ENCODE results near the gene GRB7. TPM values are rescaled to one million over a fixed set of nuclear protein-coding genes. Genes with fewer than 3 reads are reported as not detected.

Gene GRB7
- total and polyA plus RNA-seq, 2 donors (not counting 3 experiments of a cell fraction or from before 2014, with no cell fraction given): 0.04 TPM; not detected in 1

DNA sequence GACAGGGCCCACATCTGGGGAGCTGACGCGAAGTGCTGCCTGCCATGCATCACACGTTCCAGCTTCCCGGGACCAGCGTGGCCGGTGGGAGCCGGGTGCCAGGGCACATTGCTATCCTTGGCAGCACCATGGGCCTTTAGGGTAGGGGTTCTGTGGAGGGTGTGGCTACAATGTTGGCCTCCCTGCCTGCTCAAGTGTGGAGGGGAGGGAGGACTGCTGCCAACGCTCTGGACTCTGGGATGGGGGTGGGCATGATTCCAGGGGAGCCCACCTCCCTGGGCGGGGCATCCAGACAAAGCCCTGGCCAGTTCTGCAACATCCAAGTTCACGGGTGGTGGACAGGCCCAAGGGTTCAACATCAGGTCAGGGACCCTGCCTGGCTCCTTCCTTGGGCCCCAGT lies 13.9 kb downstream of the GRB7 start:
- FAIRE-seq: no peak
- POLR2A ChIA-PET: no interaction called here
- dilution Hi-C loops (cut with MboI; ENCODE audit: extremely low pct_ligation_motif_present, low sequenced_read_pairs): no loop called here

More for the DNA sequence above, 13.9 kb downstream of the GRB7 start:
- Histone ChIP-seq H3K9me3 (replicated peaks; ENCODE audit: control insufficient read depth, insufficient read depth, low read length) (no peaks in the 10 kb centered on the region), H3K4me2 (ENCODE audit: insufficient read depth, low read length) (no peak overlapping the region), H3K4me1 (ENCODE audit: control insufficient read depth, extremely low read depth, insufficient read depth, low read length) (peaks cover 9% of the 10 kb centered on the region), H3K9ac (replicated peaks; ENCODE audit: extremely low read depth, insufficient read depth, low read length) (no peak overlapping the region), H3K27me3 (ENCODE audit: control insufficient read depth in 2 of 2, insufficient read depth in 2 of 2, low read length in 2 of 2) (peaks cover 2 to 6% of the 10 kb centered on the region in 2 experiments), H3K79me2 (ENCODE audit: control insufficient read depth, insufficient read depth, low read length) (no peaks in the 10 kb centered on the region), H4K20me1 (replicated peaks; ENCODE audit: control insufficient read depth, extremely low read depth, insufficient read depth, low read length) (no peaks in the 10 kb centered on the region), H3K36me3 (ENCODE audit: control insufficient read depth in 2 of 2, extremely low read depth in 1 of 2, insufficient read depth in 2 of 2, low read length in 2 of 2) (no peaks in the 10 kb centered on the region), H3K27ac (ENCODE audit: insufficient read depth, low read depth, low read length) (no peak overlapping the region), H2AFZ (ENCODE audit: low read depth, low read length) (no peak overlapping the region), H3K9me1 (replicated peaks; ENCODE audit: control insufficient read depth, extremely low read depth, insufficient read depth, low read length) (no peaks in the 10 kb centered on the region), H3K4me3 (replicated peaks in 1 of 3; ENCODE audit: insufficient read depth in 1 of 3, low read depth in 1 of 3, low read length in 3 of 3) (no peak overlapping the region)
- TF ChIP-seq MYC (IDR thresholded peaks at IDR 0.05; ENCODE audit: low read depth, low read length): no peak
- TF ChIP-seq POLR2A (IDR thresholded peaks at IDR 0.05; ENCODE audit: low read depth, low read length): no peak
- TF ChIP-seq POLR2AphosphoS5 (IDR thresholded peaks at IDR 0.05; ENCODE audit: insufficient read depth, low read depth, low read length): no peak
- TF ChIP-seq EZH2 (IDR thresholded peaks at IDR 0.05; ENCODE audit: borderline replicate concordance, low read depth, low read length, severe bottlenecking): no peak
- TF ChIP-seq JUN (IDR thresholded peaks at IDR 0.05; ENCODE audit: borderline replicate concordance, insufficient read depth, insufficient read length, low read depth): no peak
- TF ChIP-seq, protein P1, sequence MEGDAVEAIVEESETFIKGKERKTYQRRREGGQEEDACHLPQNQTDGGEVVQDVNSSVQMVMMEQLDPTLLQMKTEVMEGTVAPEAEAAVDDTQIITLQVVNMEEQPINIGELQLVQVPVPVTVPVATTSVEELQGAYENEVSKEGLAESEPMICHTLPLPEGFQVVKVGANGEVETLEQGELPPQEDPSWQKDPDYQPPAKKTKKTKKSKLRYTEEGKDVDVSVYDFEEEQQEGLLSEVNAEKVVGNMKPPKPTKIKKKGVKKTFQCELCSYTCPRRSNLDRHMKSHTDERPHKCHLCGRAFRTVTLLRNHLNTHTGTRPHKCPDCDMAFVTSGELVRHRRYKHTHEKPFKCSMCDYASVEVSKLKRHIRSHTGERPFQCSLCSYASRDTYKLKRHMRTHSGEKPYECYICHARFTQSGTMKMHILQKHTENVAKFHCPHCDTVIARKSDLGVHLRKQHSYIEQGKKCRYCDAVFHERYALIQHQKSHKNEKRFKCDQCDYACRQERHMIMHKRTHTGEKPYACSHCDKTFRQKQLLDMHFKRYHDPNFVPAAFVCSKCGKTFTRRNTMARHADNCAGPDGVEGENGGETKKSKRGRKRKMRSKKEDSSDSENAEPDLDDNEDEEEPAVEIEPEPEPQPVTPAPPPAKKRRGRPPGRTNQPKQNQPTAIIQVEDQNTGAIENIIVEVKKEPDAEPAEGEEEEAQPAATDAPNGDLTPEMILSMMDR (IDR thresholded peaks at IDR 0.05; ENCODE audit: extremely low read depth in 1 of 2, insufficient read depth in 1 of 2, low read depth in 1 of 2, low read length in 2 of 2): no peak
- TF ChIP-seq GATA2 (IDR thresholded peaks at IDR 0.05; ENCODE audit: insufficient read depth, insufficient read length, low read depth, low read length): no peak
- TF ChIP-seq, protein P2, sequence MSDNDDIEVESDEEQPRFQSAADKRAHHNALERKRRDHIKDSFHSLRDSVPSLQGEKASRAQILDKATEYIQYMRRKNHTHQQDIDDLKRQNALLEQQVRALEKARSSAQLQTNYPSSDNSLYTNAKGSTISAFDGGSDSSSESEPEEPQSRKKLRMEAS (IDR thresholded peaks at IDR 0.05; ENCODE audit: insufficient read depth, insufficient read length): no peak
- TF ChIP-seq FOS (IDR thresholded peaks at IDR 0.05; ENCODE audit: borderline replicate concordance, insufficient read depth, low read length): no peak
- DNase-seq (ENCODE audit: low read depth, low spot score): no peak
- CTCF ChIA-PET: interaction anchor here (1.0 to 3.4 kb wide), 3 partner anchors 22 to 130 kb away, joined by 4 to 17 read pairs (median 6); partner anchors contain the start of gene MIEN1
- intact Hi-C loops (cut with micrococcal nuclease): loop anchor here (5.0 kb wide), 1 partner anchor 114 kb away; the partner anchor contains the start of gene STARD3
- BruUV-seq (replicated peaks): no TSS peak

Measured in endothelial cell of umbilical vein (primary cell).